ENCODE data around the gene CD8A. TPM values are rescaled to one million over a fixed set of nuclear protein-coding genes. Genes with fewer than 3 reads are reported as not detected.

Gene CD8A
- total RNA-seq, 2 experiments from 2014 or later: 4.1 to 4.8 TPM

Other genes with a start within 250 kb of the CD8A start
- gene CHMP3, start 227.5 kb downstream of the CD8A start, total RNA-seq: 10 to 100 TPM; 39.1 to 41.5 TPM
- 10 to 100 TPM; 18.9 to 19.9 TPM for gene RNF103, start 167.0 kb downstream of the CD8A start, total RNA-seq
- 10 to 100 TPM; 27.5 to 29.6 TPM for gene RMND5A, start 70.6 kb downstream of the CD8A start, total RNA-seq
- gene CD8B, start 71.0 kb upstream of the CD8A start, total RNA-seq: 1 to 10 TPM; 1.7 to 2.1 TPM
- gene RGPD1, start 151.2 kb upstream of the CD8A start, total RNA-seq: under 1 TPM; 0.48 to 0.70 TPM
- 1 to 10 TPM; 2.8 to 3.2 TPM for gene PLGLB1, start 230.9 kb upstream of the CD8A start, total RNA-seq